HG03045 (cell line): Measurements from ENCODE around the gene DEPDC1B.
"Not testable (repeated sequence)": the region's sequence is repeated elsewhere in the genome, so short reads cannot be mapped to it uniquely, and the experiment has no call there.

Experiments
- ATAC-seq: cut with Tn5 transposase; IDR thresholded peaks from one replicate; pipeline ENCODE4 v1.9.1; 2021; ENCODE audit warnings: mild to moderate bottlenecking, moderate library complexity; ENCODE audit not compliant: unreplicated experiment

DEPDC1B gene

DNA sequence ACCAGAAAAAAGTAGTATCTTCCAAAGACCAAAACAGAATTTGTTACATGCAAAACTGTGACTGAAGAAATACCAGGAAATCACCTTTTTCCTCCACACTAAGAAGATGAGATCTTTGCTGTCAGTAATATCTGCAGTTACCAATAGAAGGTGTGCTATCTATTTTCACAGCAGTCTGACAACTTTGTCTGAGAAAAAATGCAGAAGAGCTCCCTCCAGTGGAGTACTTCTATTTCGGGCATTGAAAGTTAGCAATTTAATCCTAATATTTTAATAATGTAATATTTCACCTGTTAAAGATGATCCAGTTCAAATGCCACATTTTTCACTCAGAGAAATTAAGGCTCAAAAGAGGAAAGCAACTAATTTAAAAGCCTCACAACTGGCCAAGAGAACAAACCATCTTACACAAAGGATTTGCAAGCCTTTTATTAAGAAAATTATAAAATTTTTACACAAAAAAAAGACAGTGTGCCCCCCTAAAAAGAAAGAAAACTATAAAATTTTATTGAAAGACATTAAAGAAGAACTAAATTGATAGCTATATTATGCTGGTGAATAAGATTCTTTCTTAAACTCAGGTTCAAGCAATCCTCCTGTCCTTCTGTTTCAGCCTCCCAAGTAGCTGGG lies 50.6 kb downstream of the DEPDC1B start:
- ATAC-seq: no peak

DNA sequence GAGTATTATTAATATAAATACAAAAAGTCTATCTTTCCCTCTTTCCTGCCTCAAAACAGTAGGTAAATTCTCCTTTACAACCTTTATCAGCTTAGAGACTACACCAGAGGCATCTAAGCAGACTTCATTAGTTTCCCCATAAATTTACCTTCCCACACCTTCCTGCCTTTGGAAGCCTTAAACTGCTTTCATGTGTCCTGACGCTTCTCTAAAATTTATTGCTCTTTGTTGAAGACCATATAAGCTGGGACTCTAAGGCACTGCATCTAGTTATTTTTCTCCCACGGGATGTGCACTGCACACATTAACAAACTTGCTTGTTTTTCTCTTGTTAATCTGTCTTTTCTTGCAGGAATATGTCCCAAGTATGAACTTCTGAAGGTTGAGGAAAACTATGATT lies 51.8 kb downstream of the DEPDC1B start:
- ATAC-seq: no peak

- ATAC-seq: no peak
Observed at GRCh38 chr5:60640901-60641300, 59.1 kb downstream of the DEPDC1B start.

- ATAC-seq: no peak
Observed at GRCh38 chr5:60639544-60639943, 60.4 kb downstream of the DEPDC1B start.

DNA sequence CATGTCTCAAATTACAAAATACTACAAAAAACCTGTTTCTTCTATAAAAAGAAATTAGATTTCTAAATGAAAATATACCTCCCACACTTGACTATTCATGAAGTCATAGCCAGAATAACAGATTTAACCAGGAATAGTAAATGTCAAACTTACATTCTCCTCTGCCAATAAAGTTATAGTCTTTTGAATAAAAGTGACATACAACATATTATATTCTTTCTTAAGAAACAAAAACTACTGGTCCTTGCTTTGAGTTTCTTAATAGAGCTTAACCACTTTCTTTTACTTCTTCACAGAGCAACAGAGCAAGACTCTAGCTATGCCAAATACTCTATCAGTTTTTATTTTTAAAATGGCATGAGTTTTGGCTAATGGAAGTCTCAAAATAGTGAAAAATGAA lies 61.7 kb downstream of the DEPDC1B start:
- no peak for ATAC-seq

DNA sequence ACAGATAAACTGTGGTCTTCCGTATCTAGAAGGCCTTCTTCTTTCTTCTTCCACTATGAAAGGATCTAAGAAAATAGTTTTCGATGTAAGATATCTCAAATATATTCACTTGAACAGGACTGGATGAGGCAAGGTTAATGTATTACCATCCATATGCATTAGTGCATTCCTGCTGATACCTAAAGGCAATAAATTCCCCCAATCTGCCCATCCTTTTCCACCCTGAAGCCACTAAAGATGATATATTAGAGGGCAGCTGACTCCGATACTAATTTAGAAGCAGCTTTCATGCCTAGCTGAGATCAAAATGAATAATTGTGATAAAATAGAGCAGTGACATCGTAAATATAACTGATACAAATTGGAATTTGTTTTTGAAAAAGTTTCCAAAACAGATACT lies 63.3 kb downstream of the DEPDC1B start:
- no peak for ATAC-seq

GRCh38 chr5:60636001-60636400 lies 64.0 kb downstream of the DEPDC1B start:
- no peak for ATAC-seq

DNA sequence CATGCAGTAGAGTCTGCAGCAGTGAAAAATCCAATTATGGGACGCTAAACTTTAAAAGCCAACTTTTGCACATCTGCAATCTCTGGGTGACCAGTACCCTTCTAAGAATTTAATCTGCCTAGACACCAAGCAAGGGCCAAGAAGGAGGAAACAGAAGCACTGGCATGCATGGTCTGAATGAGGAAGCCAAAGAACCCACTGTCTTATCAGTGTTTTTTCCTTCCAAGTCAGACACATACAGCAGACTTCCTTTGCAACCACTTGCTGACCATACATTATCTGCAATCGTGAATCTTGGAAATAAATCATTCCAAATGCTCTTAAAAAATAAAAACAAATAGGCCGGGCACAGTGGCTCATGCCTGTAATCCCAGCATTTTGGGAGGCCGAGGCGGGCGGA lies 65.9 kb downstream of the DEPDC1B start:
- ATAC-seq: no peak

- ATAC-seq: no peak
Observed at GRCh38 chr5:60633341-60633740, 66.6 kb downstream of the DEPDC1B start.

DNA sequence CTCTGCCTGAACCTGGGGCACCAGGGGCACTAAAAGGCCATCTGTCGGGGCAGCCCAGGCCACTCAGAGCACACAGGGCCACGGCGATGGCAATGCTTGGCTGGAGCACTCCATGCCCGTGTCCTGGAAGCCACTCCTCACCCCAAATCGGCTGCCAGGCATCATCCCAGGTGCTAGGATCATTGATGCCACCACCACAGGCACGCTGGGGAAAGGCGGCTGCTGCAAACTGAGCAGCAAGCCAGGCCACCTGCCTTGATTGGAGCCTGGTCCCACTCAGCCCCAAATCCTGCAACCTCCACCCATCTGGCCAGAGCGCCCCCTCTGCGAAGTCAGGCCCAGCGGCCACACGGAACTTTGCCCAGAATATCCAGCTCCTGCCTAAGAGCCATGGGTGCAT lies 67.8 kb downstream of the DEPDC1B start:
- no peak for ATAC-seq

DNA sequence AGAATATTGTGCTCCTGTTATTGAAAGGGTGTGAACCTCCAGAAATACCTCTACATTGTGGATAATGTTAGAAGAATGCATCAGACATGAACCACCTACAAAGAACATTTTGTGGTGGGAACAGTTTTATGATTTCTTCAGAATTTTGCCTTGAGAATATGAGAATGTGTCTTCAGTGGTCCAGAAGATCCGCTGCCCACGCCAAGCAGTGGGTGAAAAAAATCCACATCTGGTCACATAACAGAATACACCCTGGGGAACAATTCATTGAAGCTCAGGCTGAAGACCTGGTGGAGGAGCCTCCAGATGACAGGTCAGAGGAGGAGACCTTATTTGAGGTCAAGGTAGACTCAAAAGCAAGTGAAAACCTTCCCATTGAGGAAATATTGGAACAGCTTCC lies 69.1 kb downstream of the DEPDC1B start:
- ATAC-seq: no peak

DNA sequence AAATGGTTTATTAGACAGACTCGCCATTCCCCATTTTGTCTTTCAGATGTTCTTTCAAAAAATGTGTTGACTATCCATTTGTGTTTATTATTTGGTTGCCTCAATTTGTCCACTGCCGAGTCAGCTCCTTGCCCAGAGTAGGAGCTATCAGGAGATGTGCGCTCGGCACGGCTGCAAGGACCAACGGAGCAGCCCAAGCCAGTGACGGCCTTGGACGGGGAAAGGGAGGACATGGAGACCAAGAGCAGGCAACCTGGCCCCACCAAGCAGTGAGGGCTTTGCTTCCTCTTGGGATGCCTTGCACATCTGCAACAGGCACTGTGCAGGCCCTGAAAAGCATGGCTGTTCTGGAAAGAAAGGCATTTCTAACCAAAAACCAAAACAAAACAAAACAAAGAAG lies 69.8 kb downstream of the DEPDC1B start:
- ATAC-seq: no peak

- ATAC-seq: not testable (repeated sequence)
Observed at GRCh38 chr5:60624875-60625274, 75.1 kb downstream of the DEPDC1B start.

DNA sequence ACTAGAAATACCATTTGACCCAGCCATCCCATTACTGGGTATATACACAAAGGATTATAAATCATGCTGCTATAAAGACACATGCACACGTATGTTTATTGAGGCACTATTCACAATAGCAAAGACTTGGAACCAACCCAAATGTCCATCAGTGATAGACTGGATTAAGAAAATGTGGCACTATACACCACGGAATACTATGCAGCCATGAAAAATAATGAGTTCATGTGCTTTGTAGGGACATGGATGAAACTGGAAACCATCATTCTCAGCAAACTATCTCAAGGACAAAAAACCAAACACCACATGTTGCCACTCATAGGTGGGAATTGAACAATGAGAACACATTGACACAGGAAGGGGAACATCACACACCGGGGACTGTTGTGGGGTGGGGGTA lies 79.2 kb downstream of the DEPDC1B start:
- not testable (repeated sequence) for ATAC-seq

- ATAC-seq: no peak
Observed at GRCh38 chr5:60613826-60614225, 86.1 kb downstream of the DEPDC1B start.

- ATAC-seq: no peak
Observed at GRCh38 chr5:60611099-60611740, 88.7 kb downstream of the DEPDC1B start.

DNA sequence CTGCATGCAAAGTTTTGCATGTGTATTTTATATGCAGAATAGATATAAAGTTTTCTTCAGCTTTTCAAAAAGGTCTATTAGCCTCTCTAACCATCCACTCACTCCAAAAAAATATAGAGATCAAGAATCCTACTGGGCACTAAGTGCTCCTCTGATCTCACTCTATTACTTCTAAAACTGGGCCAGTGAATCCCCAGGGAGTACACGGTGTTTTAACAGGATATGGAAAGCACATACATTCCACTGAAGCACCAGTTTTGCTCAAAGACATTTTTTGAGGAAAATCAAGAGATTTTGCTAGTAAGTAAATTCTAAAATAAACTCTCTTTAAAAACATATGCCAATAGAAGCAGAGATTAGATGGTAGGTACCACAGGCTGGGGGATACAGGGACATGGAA lies 95.2 kb downstream of the DEPDC1B start:
- no peak for ATAC-seq

- ATAC-seq: no peak
Observed at GRCh38 chr5:60598424-60598823, 101.5 kb downstream of the DEPDC1B start.

GRCh38 chr5:60597572-60598320 lies 102.2 kb downstream of the DEPDC1B start:
- ATAC-seq: peak; percentile 77

DNA sequence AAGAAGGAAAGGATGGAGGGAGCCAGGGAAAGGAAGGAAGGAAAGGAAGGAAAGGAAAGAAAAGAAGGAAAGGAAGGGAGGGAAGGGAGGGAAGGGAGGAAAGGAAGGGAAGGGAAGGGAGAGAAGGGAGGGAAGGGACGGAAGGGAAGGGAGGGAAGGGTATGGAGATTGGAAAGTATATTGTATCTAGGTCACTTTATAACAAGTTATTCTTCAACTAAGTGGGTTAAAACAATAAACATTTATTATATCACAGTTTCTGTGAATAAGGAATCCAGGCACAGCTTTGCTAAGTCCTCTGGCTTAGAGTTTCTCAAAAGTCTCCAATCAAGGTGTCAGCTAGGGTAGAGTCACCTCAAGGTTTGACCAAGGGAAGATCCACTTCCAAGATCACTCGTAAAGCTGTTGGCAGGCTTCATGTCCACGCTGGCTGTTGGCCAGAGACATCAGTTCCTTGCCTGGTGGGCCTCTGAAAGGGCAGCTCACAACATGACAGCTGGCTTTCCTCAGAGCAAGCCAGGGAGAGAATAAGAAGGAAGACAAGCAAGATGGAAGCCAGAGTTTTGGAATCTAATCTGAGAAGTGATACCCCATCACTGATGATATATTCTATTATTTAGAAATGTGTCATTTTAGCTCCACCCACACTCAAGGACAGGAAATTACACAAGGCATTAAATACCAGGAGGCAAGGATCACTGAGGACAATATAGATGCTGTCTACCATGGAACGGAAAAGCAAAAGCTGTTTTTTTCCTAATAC lies 105.1 kb downstream of the DEPDC1B start:
- no peak for ATAC-seq

- ATAC-seq: no peak
Observed at GRCh38 chr5:60590172-60590571, 109.8 kb downstream of the DEPDC1B start.
